ENCODE data around the gene C1orf56.

Gene C1orf56

DNA sequence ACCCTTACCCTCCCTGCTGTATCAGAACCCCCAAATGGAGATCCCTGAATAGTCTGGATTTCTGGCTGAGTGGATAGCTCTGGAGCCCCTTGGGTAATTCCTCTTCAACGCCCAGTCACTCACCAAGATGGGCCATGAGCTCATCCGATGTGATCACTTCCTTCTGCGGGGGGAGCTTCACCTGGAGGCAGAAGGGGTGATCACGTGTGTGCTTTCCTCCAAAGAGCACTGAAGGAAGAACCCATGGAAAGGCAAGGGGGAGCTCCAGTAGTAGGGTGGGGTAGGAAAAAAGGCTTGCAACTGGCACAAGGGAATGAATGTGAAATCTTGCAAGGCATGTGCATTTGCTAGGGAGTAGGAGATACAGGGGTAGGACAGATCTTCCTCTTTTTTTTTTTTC, 45.9 kb upstream of the C1orf56 start:
- Histone ChIP-seq H3K9me3 (no peaks in the 10 kb centered on the region), H3K4me1 (ENCODE audit: control insufficient read depth in 1 of 2, insufficient read depth in 1 of 2, low read depth in 1 of 2, low read length in 1 of 2) (peaks cover 59 to 76% of the 10 kb centered on the region in 2 experiments), H3K36me3 (peaks cover 50% of the 10 kb centered on the region), H3K4me3 (ENCODE audit: low read depth in 1 of 2, low read length in 1 of 2) (peak overlapping the region; percentile 90 to 99), H3K27me3 (no peaks in the 10 kb centered on the region), H3K27ac (peak overlapping the region; percentile 96)
- TF ChIP-seq, protein P1, sequence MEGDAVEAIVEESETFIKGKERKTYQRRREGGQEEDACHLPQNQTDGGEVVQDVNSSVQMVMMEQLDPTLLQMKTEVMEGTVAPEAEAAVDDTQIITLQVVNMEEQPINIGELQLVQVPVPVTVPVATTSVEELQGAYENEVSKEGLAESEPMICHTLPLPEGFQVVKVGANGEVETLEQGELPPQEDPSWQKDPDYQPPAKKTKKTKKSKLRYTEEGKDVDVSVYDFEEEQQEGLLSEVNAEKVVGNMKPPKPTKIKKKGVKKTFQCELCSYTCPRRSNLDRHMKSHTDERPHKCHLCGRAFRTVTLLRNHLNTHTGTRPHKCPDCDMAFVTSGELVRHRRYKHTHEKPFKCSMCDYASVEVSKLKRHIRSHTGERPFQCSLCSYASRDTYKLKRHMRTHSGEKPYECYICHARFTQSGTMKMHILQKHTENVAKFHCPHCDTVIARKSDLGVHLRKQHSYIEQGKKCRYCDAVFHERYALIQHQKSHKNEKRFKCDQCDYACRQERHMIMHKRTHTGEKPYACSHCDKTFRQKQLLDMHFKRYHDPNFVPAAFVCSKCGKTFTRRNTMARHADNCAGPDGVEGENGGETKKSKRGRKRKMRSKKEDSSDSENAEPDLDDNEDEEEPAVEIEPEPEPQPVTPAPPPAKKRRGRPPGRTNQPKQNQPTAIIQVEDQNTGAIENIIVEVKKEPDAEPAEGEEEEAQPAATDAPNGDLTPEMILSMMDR (IDR thresholded peaks at IDR 0.05) = no peak

GRCh38 chr1:151002051-151002450, 45.5 kb upstream of the C1orf56 start:
- TF ChIP-seq, protein P1 (IDR thresholded peaks at IDR 0.05) = no peak
- H3K27ac ChIP-seq = peak overlapping the region; percentile 96
- peaks cover 63 to 80% of the 10 kb centered on the region in 2 experiments for H3K4me1 ChIP-seq (ENCODE audit: control insufficient read depth in 1 of 2, insufficient read depth in 1 of 2, low read depth in 1 of 2, low read length in 1 of 2)
- H3K36me3 ChIP-seq = peaks cover 46% of the 10 kb centered on the region
- H3K4me3 ChIP-seq (ENCODE audit: low read depth in 1 of 2, low read length in 1 of 2) = peak overlapping the region; percentile 90 to 99
- no peaks in the 10 kb centered on the region for H3K9me3 ChIP-seq
- H3K27me3 ChIP-seq = no peaks in the 10 kb centered on the region

GRCh38 chr1:151002611-151003010, 44.9 kb upstream of the C1orf56 start:
- Histone ChIP-seq H3K9me3 (no peaks in the 10 kb centered on the region), H3K36me3 (peaks cover 40% of the 10 kb centered on the region), H3K27ac (peak overlapping the region; percentile 96), H3K4me1 (ENCODE audit: control insufficient read depth in 1 of 2, insufficient read depth in 1 of 2, low read depth in 1 of 2, low read length in 1 of 2) (peaks cover 68 to 86% of the 10 kb centered on the region in 2 experiments), H3K27me3 (no peaks in the 10 kb centered on the region), H3K4me3 (ENCODE audit: low read depth in 1 of 2, low read length in 1 of 2) (peak overlapping the region; percentile 90 to 99)
- TF ChIP-seq, protein P1 (IDR thresholded peaks at IDR 0.05) = no peak

GRCh38 chr1:151003180-151003579, 44.4 kb upstream of the C1orf56 start:
- no peaks in the 10 kb centered on the region for H3K27me3 ChIP-seq
- peaks cover 34% of the 10 kb centered on the region for H3K36me3 ChIP-seq
- peaks cover 73 to 91% of the 10 kb centered on the region in 2 experiments for H3K4me1 ChIP-seq (ENCODE audit: control insufficient read depth in 1 of 2, insufficient read depth in 1 of 2, low read depth in 1 of 2, low read length in 1 of 2)
- peak overlapping the region; percentile 96 for H3K27ac ChIP-seq
- TF ChIP-seq, protein P1 (IDR thresholded peaks at IDR 0.05) = no peak
- no peaks in the 10 kb centered on the region for H3K9me3 ChIP-seq
- H3K4me3 ChIP-seq (ENCODE audit: low read depth in 1 of 2, low read length in 1 of 2) = peak overlapping the region; percentile 90 to 99

- Histone ChIP-seq H3K4me3 (ENCODE audit: low read depth in 1 of 2, low read length in 1 of 2) (peak overlapping the region; percentile 90 to 99), H3K4me1 (ENCODE audit: control insufficient read depth in 1 of 2, insufficient read depth in 1 of 2, low read depth in 1 of 2, low read length in 1 of 2) (peaks cover 66 to 81% of the 10 kb centered on the region in 2 experiments), H3K27me3 (no peaks in the 10 kb centered on the region), H3K9me3 (no peaks in the 10 kb centered on the region), H3K36me3 (peaks cover 8% of the 10 kb centered on the region), H3K27ac (peak overlapping the region; percentile 96)
- TF ChIP-seq, protein P1 (IDR thresholded peaks at IDR 0.05) = no peak
Observed at GRCh38 chr1:151005729-151006319, 41.7 kb upstream of the C1orf56 start.

Data from neutrophil (primary cell).